Astrocyte of the hippocampus (primary cell): ENCODE measurements around the gene RPUSD1.
A peak's percentile ranks its signal among the peaks of the same experiment; 100 is the strongest.
"Not testable (repeated sequence)": the region's sequence is repeated elsewhere in the genome, so short reads cannot be mapped to it uniquely, and the experiment has no call there.

Experiments used
- DNase-seq: peaks from one replicate; pipeline ENCODE4 v3.0.0; 2011; ENCODE audit warnings: low read depth, low spot score

Gene RPUSD1

GRCh38 chr16:749010-749409 is 39.2 kb downstream of the RPUSD1 start:
- DNase-seq = peak; percentile 73

- no peak for DNase-seq
Observed at GRCh38 chr16:747978-748746, 40.0 kb downstream of the RPUSD1 start.

GRCh38 chr16:746637-747036 is 41.5 kb downstream of the RPUSD1 start:
- DNase-seq = no peak

- DNase-seq = peak; percentile 56
Observed at GRCh38 chr16:745739-746138, 42.4 kb downstream of the RPUSD1 start.

GRCh38 chr16:743794-744500 is 44.2 kb downstream of the RPUSD1 start:
- DNase-seq = no peak

- DNase-seq = not testable (repeated sequence)
Observed at GRCh38 chr16:742894-743293, 45.3 kb downstream of the RPUSD1 start.

- DNase-seq = no peak
Observed at GRCh38 chr16:741986-742629, 46.1 kb downstream of the RPUSD1 start.

- DNase-seq = peak; percentile 97
Observed at GRCh38 chr16:740764-741505, 47.2 kb downstream of the RPUSD1 start, which contains the start of gene CIAO3. Gene CIAO3 (minus strand): TSS chr16:740997. CDS start chr16:740985, 12 bp downstream.

GRCh38 chr16:740459-740763 is 47.8 kb downstream of the RPUSD1 start:
- DNase-seq = no peak

GRCh38 chr16:739560-740458 is 48.4 kb downstream of the RPUSD1 start:
- no peak for DNase-seq

GRCh38 chr16:736936-737481 is 51.2 kb downstream of the RPUSD1 start:
- DNase-seq = no peak

GRCh38 chr16:735982-736453 is 52.2 kb downstream of the RPUSD1 start:
- DNase-seq = no peak

GRCh38 chr16:734981-735881 is 53.0 kb downstream of the RPUSD1 start:
- DNase-seq = no peak
